ENCODE results near the gene CTNNA1. TPM values are rescaled to one million over a fixed set of nuclear protein-coding genes. Genes with fewer than 3 reads are reported as not detected.
A peak's percentile ranks its signal among the peaks of the same experiment; 100 is the strongest.

The CTNNA1 gene
- total and polyA plus RNA-seq, 2 donors from 2014 or later, result 177 to 463 TPM

GRCh38 chr5:138935466-138935865, 182.2 kb downstream of the CTNNA1 start:
- DNase-seq (peak in 1 of 5 donors; percentile 74), FAIRE-seq (no peak)
- Histone ChIP-seq H3K4me3 (ENCODE audit: low read length in 3 of 3) (no peak overlapping the region), H3K36me3 (ENCODE audit: control insufficient read depth in 2 of 3, insufficient read depth in 3 of 3, low read length in 3 of 3) (peaks cover 14 to 34% (median 32%) of the 10 kb centered on the region in 3 donors), H3K27ac (ENCODE audit: low read depth in 2 of 2, low read length in 2 of 2) (no peak overlapping the region), H3K9me3 (ENCODE audit: control insufficient read depth in 2 of 3, insufficient read depth in 1 of 3, low read length in 3 of 3) (no peaks in the 10 kb centered on the region), H3K27me3 (ENCODE audit: control insufficient read depth, insufficient read depth, low read length) (no peaks in the 10 kb centered on the region), H3K4me1 (ENCODE audit: control insufficient read depth in 2 of 3, insufficient read depth in 2 of 3, low read depth in 1 of 3, low read length in 3 of 3) (no peaks in the 10 kb centered on the region), H3K9ac (ENCODE audit: low read length in 3 of 3) (no peak overlapping the region)
- TF ChIP-seq, protein P1, sequence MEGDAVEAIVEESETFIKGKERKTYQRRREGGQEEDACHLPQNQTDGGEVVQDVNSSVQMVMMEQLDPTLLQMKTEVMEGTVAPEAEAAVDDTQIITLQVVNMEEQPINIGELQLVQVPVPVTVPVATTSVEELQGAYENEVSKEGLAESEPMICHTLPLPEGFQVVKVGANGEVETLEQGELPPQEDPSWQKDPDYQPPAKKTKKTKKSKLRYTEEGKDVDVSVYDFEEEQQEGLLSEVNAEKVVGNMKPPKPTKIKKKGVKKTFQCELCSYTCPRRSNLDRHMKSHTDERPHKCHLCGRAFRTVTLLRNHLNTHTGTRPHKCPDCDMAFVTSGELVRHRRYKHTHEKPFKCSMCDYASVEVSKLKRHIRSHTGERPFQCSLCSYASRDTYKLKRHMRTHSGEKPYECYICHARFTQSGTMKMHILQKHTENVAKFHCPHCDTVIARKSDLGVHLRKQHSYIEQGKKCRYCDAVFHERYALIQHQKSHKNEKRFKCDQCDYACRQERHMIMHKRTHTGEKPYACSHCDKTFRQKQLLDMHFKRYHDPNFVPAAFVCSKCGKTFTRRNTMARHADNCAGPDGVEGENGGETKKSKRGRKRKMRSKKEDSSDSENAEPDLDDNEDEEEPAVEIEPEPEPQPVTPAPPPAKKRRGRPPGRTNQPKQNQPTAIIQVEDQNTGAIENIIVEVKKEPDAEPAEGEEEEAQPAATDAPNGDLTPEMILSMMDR (IDR thresholded peaks at IDR 0.05; ENCODE audit: borderline replicate concordance, extremely low read depth, insufficient read depth), result no peak
- intact Hi-C loops (cut with DNase I), result no loop called here

- Histone ChIP-seq H3K27me3 (ENCODE audit: control insufficient read depth, insufficient read depth, low read length) (no peaks in the 10 kb centered on the region), H3K9ac (ENCODE audit: low read length in 3 of 3) (no peak overlapping the region), H3K9me3 (ENCODE audit: control insufficient read depth in 2 of 3, insufficient read depth in 1 of 3, low read length in 3 of 3) (no peaks in the 10 kb centered on the region), H3K4me1 (ENCODE audit: control insufficient read depth in 2 of 3, insufficient read depth in 2 of 3, low read depth in 1 of 3, low read length in 3 of 3) (no peaks in the 10 kb centered on the region), H3K36me3 (ENCODE audit: control insufficient read depth in 2 of 3, insufficient read depth in 3 of 3, low read length in 3 of 3) (peaks cover 12 to 25% (median 23%) of the 10 kb centered on the region in 3 donors), H3K4me3 (ENCODE audit: low read length in 3 of 3) (no peak overlapping the region), H3K27ac (ENCODE audit: low read depth in 2 of 2, low read length in 2 of 2) (no peak overlapping the region)
- TF ChIP-seq, protein P1 (IDR thresholded peaks at IDR 0.05; ENCODE audit: borderline replicate concordance, extremely low read depth, insufficient read depth), result no peak
- intact Hi-C loops (cut with DNase I), result no loop called here
- no peak for DNase-seq
- no peak for FAIRE-seq
These were observed 183.2 kb downstream of the CTNNA1 start for GRCh38 chr5:138936225-138936967.

- no peaks in the 10 kb centered on the region for H3K27me3 ChIP-seq (ENCODE audit: control insufficient read depth, insufficient read depth, low read length)
- no peak overlapping the region for H3K9ac ChIP-seq (ENCODE audit: low read length in 3 of 3)
- H3K27ac ChIP-seq (ENCODE audit: low read depth in 2 of 2, low read length in 2 of 2), result no peak overlapping the region
- DNase-seq (no peak), FAIRE-seq (no peak)
- TF ChIP-seq, protein P1 (IDR thresholded peaks at IDR 0.05; ENCODE audit: borderline replicate concordance, extremely low read depth, insufficient read depth), result no peak
- H3K4me1 ChIP-seq (ENCODE audit: control insufficient read depth in 2 of 3, insufficient read depth in 2 of 3, low read depth in 1 of 3, low read length in 3 of 3), result no peaks in the 10 kb centered on the region
- H3K36me3 ChIP-seq (ENCODE audit: control insufficient read depth in 2 of 3, insufficient read depth in 3 of 3, low read length in 3 of 3), result peaks cover 9 to 21% (median 18%) of the 10 kb centered on the region in 3 donors
- intact Hi-C loops (cut with DNase I), result no loop called here
- no peaks in the 10 kb centered on the region for H3K9me3 ChIP-seq (ENCODE audit: control insufficient read depth in 2 of 3, insufficient read depth in 1 of 3, low read length in 3 of 3)
- H3K4me3 ChIP-seq (ENCODE audit: low read length in 3 of 3), result no peak overlapping the region
These were observed 183.7 kb downstream of the CTNNA1 start for GRCh38 chr5:138936968-138937345.

Data from kidney (tissue), 14 donors.